HCT116 (cell line): ENCODE data around the gene RNF130. TPM values are rescaled to one million over a fixed set of nuclear protein-coding genes. Genes with fewer than 3 reads are reported as not detected.

ENCODE experiments used
- ATAC-seq: fragments of 200-7000 bp; cut with Tn5 transposase; 2 replicates; pipeline ENCODE4 v1.9.1; 2020; ENCODE audit warnings: mild to moderate bottlenecking, moderate library complexity
- BruUV-seq: library from RNA; stranded (reverse); fragments of 400-500 nt; replicated peaks from 2 replicates; lab custom pipeline; 2021; lab: Mats Ljungman, UMichigan
- CTCF ChIA-PET: fragments of 300-600 bp; sonication (Branson Sonifier 250); formaldehyde crosslinking; loops from one replicate; lab custom pipeline; 2021; ENCODE audit warnings: antibody characterized with exemption; lab: Charles Lee
- POLR2A ChIA-PET: fragments of 300-600, 350-600 bp; sonication (Branson Sonifier 250); formaldehyde crosslinking; loops from one replicate; lab custom pipeline; 2021; ENCODE audit warnings: antibody characterized with exemption; lab: Charles Lee
- RAD21 ChIA-PET, 2 experiments: fragments of 300-600 bp; sonication (Branson Sonifier 250); formaldehyde crosslinking; loops; one replicate each; lab custom pipeline; 2023; ENCODE audit warnings: low total read pairs in 2 of 2; ENCODE audit not compliant: uncharacterized antibody in 2 of 2, unreplicated experiment in 2 of 2, low non-redundant PET in 1 of 2; lab: Charles Lee
- DNase-seq: peaks from one replicate; pipeline ENCODE4 v3.0.0-alpha.2; 2010; ENCODE audit warnings: low read depth, low spot score
- H2AFZ ChIP-seq: fragments of 200-600 bp; shearing (Covaris generic), sonication (generic); 2 replicates; pipeline ENCODE4 v1.6.1; 2017; ENCODE audit warnings: low read depth, mixed run types, mixed read lengths, antibody characterized with exemption, low read length; ENCODE audit not compliant: poor library complexity, severe bottlenecking
- H3K27ac ChIP-seq: 2 replicates; pipeline ENCODE4 v1.5.1; 2012; ENCODE audit warnings: low read depth, low read length
- H3K27me3 ChIP-seq: fragments of 200-600 bp; sonication (generic); 2 replicates; pipeline ENCODE4 v1.6.1; 2016; ENCODE audit warnings: mixed run types, low read length, mixed read lengths; ENCODE audit not compliant: insufficient read depth
- H3K36me3 ChIP-seq, 2 experiments: fragments of 200-500 bp in 1 of 2; fragments of 200-600 bp in 1 of 2; sonication (Bioruptor generic) in 1 of 2; sonication (generic) in 1 of 2; 2 replicates each; pipeline versions ENCODE4 v1.5.1 to v1.6.1; 2014 to 2016; ENCODE audit warnings: low read length in 2 of 2, inconsistent platforms in 1 of 2, mixed read lengths in 1 of 2, mixed run types in 1 of 2; ENCODE audit not compliant: insufficient read depth in 2 of 2, control insufficient read depth in 1 of 2
- H3K4me1 ChIP-seq, 2 experiments: fragments of 200-600 bp in 1 of 2; sonication (generic) in 1 of 2; 2 replicates each; pipeline versions ENCODE4 v1.5.1 to v1.6.1; 2012 to 2017; ENCODE audit warnings: low read length in 2 of 2, inconsistent platforms in 1 of 2, mild to moderate bottlenecking in 1 of 2, mixed read lengths in 1 of 2, mixed run types in 1 of 2, moderate library complexity in 1 of 2; ENCODE audit not compliant: insufficient read depth in 2 of 2, control insufficient read depth in 1 of 2
- H3K4me2 ChIP-seq: fragments of 200-600 bp; sonication (generic); 2 replicates; pipeline ENCODE4 v1.6.1; 2017; ENCODE audit warnings: mixed run types, low read length, mixed read lengths
- H3K4me3 ChIP-seq, 2 experiments: fragments of 200-600 bp in 1 of 2; sonication (generic) in 1 of 2; replicated peaks in 1 of 2; 2 replicates each; pipeline ENCODE4 v1.5.1; 2011 to 2016; ENCODE audit warnings: low read length in 2 of 2, control low read depth in 1 of 2, low read depth in 1 of 2, mild to moderate bottlenecking in 1 of 2, mixed read lengths in 1 of 2, mixed run types in 1 of 2
- H3K79me2 ChIP-seq: fragments of 200-600 bp; sonication (generic); 2 replicates; pipeline ENCODE4 v1.6.1; 2017; ENCODE audit warnings: mild to moderate bottlenecking, mixed run types, low read length, moderate library complexity, mixed read lengths; ENCODE audit not compliant: insufficient read depth
- H3K9ac ChIP-seq: fragments of 200-600 bp; sonication (generic); 2 replicates; pipeline ENCODE4 v1.6.1; 2016; ENCODE audit warnings: low read length, mixed read lengths
- H3K9me2 ChIP-seq: fragments of 200-600 bp; sonication (generic), shearing (Covaris generic); 2 replicates; pipeline ENCODE4 v1.6.1; 2017; ENCODE audit warnings: mixed run types, mild to moderate bottlenecking, moderate library complexity; ENCODE audit not compliant: insufficient read depth
- H3K9me3 ChIP-seq, 2 experiments: fragments of 200-500 bp in 1 of 2; fragments of 200-600 bp in 1 of 2; sonication (Bioruptor generic) in 1 of 2; sonication (generic) in 1 of 2; 2 replicates each; pipeline ENCODE4 v1.6.1; 2014 to 2017; ENCODE audit warnings: low read length in 2 of 2, mixed read lengths in 2 of 2, inconsistent platforms in 1 of 2, low read depth in 1 of 2, mild to moderate bottlenecking in 1 of 2, mixed run types in 1 of 2, moderate library complexity in 1 of 2; ENCODE audit not compliant: control insufficient read depth in 1 of 2, insufficient read depth in 1 of 2
- H4K20me1 ChIP-seq: fragments of 200-600 bp; sonication (generic), shearing (Covaris generic); 2 replicates; pipeline ENCODE4 v1.6.1; 2017; ENCODE audit warnings: mixed run types, mild to moderate bottlenecking, moderate library complexity; ENCODE audit not compliant: insufficient read depth
- CEBPB ChIP-seq: IDR thresholded peaks from 2 replicates; pipeline ENCODE4 v1.6.1; 2012; ENCODE audit warnings: low read depth
- EGR1 ChIP-seq: IDR thresholded peaks from 2 replicates; pipeline ENCODE4 v1.6.1; 2012; ENCODE audit warnings: low read depth
- ELF1 ChIP-seq: IDR thresholded peaks from 2 replicates; pipeline ENCODE4 v1.6.1; 2012; ENCODE audit warnings: low read depth, borderline replicate concordance
- EZH2phosphoT487 ChIP-seq: fragments of 200-600 bp; IDR thresholded peaks from 2 replicates; pipeline ENCODE4 v1.6.1; 2018; ENCODE audit warnings: antibody characterized with exemption, borderline replicate concordance
- FOSL1 ChIP-seq: IDR thresholded peaks from 2 replicates; pipeline ENCODE4 v1.6.1; 2012; ENCODE audit warnings: low read depth
- JUND ChIP-seq: IDR thresholded peaks from 2 replicates; pipeline ENCODE4 v1.6.1; 2012
- POLR2A ChIP-seq: IDR thresholded peaks from 2 replicates; pipeline ENCODE4 v1.7.0; 2011; ENCODE audit warnings: borderline replicate concordance; ENCODE audit not compliant: insufficient read depth, insufficient read length; ENCODE audit errors: extremely low read depth
- RAD21 ChIP-seq: IDR thresholded peaks from 2 replicates; pipeline ENCODE4 v1.6.1; 2012; ENCODE audit warnings: low read depth, mild to moderate bottlenecking
- SIN3A ChIP-seq: IDR thresholded peaks from 2 replicates; pipeline ENCODE4 v1.6.1; 2012; ENCODE audit warnings: low read depth
- SRF ChIP-seq: IDR thresholded peaks from 2 replicates; pipeline ENCODE4 v1.6.1; 2012; ENCODE audit warnings: low read depth
- YY1 ChIP-seq: IDR thresholded peaks from 2 replicates; pipeline ENCODE4 v1.6.1; 2011; ENCODE audit warnings: low read length, low read depth, moderate library complexity, mild to moderate bottlenecking; ENCODE audit not compliant: insufficient replicate concordance; ENCODE audit errors: extremely low read depth
- ZFX ChIP-seq: fragments of 450-650 bp; IDR thresholded peaks from 2 replicates; pipeline ENCODE4 v1.6.1; 2017
- ZNF274 ChIP-seq: fragments of 200-500 bp; sonication (Bioruptor generic); IDR thresholded peaks from 2 replicates; pipeline ENCODE4 v1.6.1; 2014; ENCODE audit warnings: mild to moderate bottlenecking, low read depth, low read length, inconsistent platforms
- intact Hi-C: fragments of 100-400 bp; cut with micrococcal nuclease; formaldehyde crosslinking; loops from 2 replicates; pipeline ENCODE4 v1.10.0; 2022
- total RNA-seq: library from RNA; stranded (reverse); gene quantifications from one replicate; pipeline ENCODE4 v1.2.1, GENCODE V29; 2021; ENCODE audit not compliant: unreplicated experiment
- TF ChIP-seq, protein P1 (sequence below): IDR thresholded peaks from 2 replicates; pipeline ENCODE4 v1.6.1; 2012; ENCODE audit warnings: low read depth

The RNF130 gene
- total RNA-seq, 1 experiment from 2014 or later = 34.9 TPM

DNA sequence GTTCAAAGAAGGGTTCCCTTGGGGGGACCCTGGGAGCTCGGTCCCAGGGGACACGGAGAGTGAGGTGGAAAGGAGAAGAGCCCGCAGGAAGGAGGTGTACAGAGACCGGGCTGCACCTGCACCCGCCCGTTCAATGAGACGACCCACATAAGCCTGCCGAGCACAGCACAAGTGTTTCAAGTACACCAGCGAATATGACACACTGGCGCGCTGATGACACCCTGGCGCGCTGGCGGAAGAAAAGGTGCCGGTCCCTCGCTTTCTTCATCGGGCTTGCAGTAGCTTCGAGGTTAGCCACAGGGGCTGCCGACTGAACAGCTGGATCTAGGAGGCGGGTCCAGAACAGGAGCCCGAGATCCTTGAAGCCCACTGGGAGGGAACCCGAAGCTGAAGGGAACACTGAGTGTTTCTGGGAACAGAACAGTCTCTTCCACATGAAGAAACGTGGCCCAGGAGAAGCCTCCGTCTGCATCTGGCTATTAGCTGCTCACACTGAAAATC lies 165.2 kb downstream of the RNF130 start:
- Histone ChIP-seq H3K27ac (peak overlapping the region; percentile 77), H3K36me3 (peaks cover 8 to 27% of the 10 kb centered on the region in 2 experiments), H3K9me2 (no peaks in the 10 kb centered on the region), H3K27me3 (no peaks in the 10 kb centered on the region), H2AFZ (no peak overlapping the region), H4K20me1 (peaks cover 4% of the 10 kb centered on the region; the same call in 1 of the 2 replicates), H3K79me2 (peaks cover 39% of the 10 kb centered on the region), H3K4me2 (peak overlapping the region; percentile 99), H3K4me1 (peaks cover 6 to 18% of the 10 kb centered on the region in 2 experiments; a peak in 3 of 4 replicates), H3K9me3 (no peaks in the 10 kb centered on the region), H3K9ac (peak overlapping the region; percentile 80), H3K4me3 (peak overlapping the region; percentile 70 to 90)
- RAD21 ChIA-PET = no interaction called here
- intact Hi-C loops = loop anchor here (5.0 to 10.0 kb wide), 2 partner anchors 104 to 178 kb away; no protein-coding TSS in a partner anchor
- POLR2A ChIA-PET = interaction anchor here (1.4 kb wide), 1 partner anchor 10 kb away, joined by 3 read pairs; no protein-coding TSS in a partner anchor
- ATAC-seq = no peak
- TF ChIP-seq FOSL1 (no peak), POLR2A (no peak), JUND (no peak), EGR1 (no peak), CEBPB (no peak), ZFX (no peak), YY1 (no peak), SIN3A (no peak), EZH2phosphoT487 (no peak), ZNF274 (no peak), SRF (no peak), RAD21 (no peak), ELF1 (no peak)
- TF ChIP-seq, protein P1, sequence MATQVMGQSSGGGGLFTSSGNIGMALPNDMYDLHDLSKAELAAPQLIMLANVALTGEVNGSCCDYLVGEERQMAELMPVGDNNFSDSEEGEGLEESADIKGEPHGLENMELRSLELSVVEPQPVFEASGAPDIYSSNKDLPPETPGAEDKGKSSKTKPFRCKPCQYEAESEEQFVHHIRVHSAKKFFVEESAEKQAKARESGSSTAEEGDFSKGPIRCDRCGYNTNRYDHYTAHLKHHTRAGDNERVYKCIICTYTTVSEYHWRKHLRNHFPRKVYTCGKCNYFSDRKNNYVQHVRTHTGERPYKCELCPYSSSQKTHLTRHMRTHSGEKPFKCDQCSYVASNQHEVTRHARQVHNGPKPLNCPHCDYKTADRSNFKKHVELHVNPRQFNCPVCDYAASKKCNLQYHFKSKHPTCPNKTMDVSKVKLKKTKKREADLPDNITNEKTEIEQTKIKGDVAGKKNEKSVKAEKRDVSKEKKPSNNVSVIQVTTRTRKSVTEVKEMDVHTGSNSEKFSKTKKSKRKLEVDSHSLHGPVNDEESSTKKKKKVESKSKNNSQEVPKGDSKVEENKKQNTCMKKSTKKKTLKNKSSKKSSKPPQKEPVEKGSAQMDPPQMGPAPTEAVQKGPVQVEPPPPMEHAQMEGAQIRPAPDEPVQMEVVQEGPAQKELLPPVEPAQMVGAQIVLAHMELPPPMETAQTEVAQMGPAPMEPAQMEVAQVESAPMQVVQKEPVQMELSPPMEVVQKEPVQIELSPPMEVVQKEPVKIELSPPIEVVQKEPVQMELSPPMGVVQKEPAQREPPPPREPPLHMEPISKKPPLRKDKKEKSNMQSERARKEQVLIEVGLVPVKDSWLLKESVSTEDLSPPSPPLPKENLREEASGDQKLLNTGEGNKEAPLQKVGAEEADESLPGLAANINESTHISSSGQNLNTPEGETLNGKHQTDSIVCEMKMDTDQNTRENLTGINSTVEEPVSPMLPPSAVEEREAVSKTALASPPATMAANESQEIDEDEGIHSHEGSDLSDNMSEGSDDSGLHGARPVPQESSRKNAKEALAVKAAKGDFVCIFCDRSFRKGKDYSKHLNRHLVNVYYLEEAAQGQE = no peak
- CTCF ChIA-PET = interaction anchor here (0.5 to 1.5 kb wide), 2 partner anchors 105 to 185 kb away, joined by 4 to 5 read pairs; no protein-coding TSS in a partner anchor
- DNase-seq = no peak
- BruUV-seq = no TSS peak
